Colonic mucosa (tissue), 4 donors: ENCODE data around the gene STOX1. TPM values are rescaled to one million over a fixed set of nuclear protein-coding genes. Genes with fewer than 3 reads are reported as not detected.

Experiments used
- DNase-seq: peaks from one replicate; pipeline ENCODE4 v3.0.0-alpha.2; 2020
- H3K27ac ChIP-seq: fragments of 200-600 bp; one replicate; pipeline ENCODE4 v1.8.0; 2021
- H3K27me3 ChIP-seq: fragments of 200-600 bp; one replicate; pipeline ENCODE4 v1.8.0; 2021
- H3K36me3 ChIP-seq: fragments of 200-600 bp; one replicate; pipeline ENCODE4 v1.8.0; 2021
- H3K4me1 ChIP-seq: fragments of 200-600 bp; one replicate; pipeline ENCODE4 v1.8.0; 2021; ENCODE audit warnings: mild to moderate bottlenecking
- H3K4me3 ChIP-seq: fragments of 200-600 bp; one replicate; pipeline ENCODE4 v1.8.0; 2021
- H3K9ac ChIP-seq, 2 donors: one replicate each; pipeline ENCODE4 v1.7.0; 2013; ENCODE audit warnings: control low read depth in 2 of 2, low read depth in 2 of 2, low read length in 2 of 2
- H3K9me3 ChIP-seq: fragments of 200-600 bp; one replicate; pipeline ENCODE4 v1.8.0; 2021
- intact Hi-C: fragments of 100-400 bp; cut with DNase I; formaldehyde crosslinking; loops from one replicate; pipeline ENCODE4 v1.14.1; 2022
- total RNA-seq, 2 donors: library from RNA; stranded (reverse); fragmentation: NEBNext Ultra II Directional in 1 of 2; extraction: Animal tissue kit (Norgen Biotek cat#: 25700) in 1 of 2; gene quantifications; one replicate each; pipeline ENCODE4 v1.2.1, GENCODE V29; 2021
- TF ChIP-seq, protein P1 (sequence below): fragments of 200-600 bp; IDR thresholded peaks from one replicate; pipeline ENCODE4 v1.8.0; 2022; ENCODE audit warnings: antibody characterized with exemption, mild to moderate bottlenecking
- donor health status: healthy.
- donor health status: DM: no; HTN: no; CAD: no.
- donor health status: DM: no; HTN: no; CAD: no.

Gene STOX1
- total RNA-seq, 2 donors from 2014 or later = 0.74 to 3.2 TPM

DNA sequence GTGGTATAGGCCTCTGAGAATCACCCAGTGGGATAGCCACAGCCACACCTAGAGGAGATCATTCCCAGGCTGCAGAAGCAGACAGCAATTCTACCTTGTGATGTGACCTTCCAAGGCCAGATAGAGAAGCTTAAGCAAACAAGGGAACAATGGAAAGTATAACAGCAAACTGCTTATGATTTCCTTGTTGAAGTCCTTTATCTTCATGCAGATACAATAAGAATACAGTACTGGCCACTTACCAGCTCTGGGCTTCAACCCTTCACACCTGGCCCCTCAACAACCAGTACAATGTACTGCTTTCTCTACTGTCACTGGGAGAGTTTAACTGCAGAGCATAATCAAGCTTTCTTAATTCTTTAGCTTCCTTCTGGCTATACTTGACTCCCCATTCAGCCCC is 51.2 kb downstream of the STOX1 start:
- H3K27ac ChIP-seq = no peak overlapping the region
- no peaks in the 10 kb centered on the region for H3K4me1 ChIP-seq
- intact Hi-C loops = no loop called here
- H3K9ac ChIP-seq = peak overlapping the region in 1 of 2 donors; percentile 7
- H3K36me3 ChIP-seq = no peaks in the 10 kb centered on the region
- peak; percentile 29 for DNase-seq
- TF ChIP-seq, protein P1, sequence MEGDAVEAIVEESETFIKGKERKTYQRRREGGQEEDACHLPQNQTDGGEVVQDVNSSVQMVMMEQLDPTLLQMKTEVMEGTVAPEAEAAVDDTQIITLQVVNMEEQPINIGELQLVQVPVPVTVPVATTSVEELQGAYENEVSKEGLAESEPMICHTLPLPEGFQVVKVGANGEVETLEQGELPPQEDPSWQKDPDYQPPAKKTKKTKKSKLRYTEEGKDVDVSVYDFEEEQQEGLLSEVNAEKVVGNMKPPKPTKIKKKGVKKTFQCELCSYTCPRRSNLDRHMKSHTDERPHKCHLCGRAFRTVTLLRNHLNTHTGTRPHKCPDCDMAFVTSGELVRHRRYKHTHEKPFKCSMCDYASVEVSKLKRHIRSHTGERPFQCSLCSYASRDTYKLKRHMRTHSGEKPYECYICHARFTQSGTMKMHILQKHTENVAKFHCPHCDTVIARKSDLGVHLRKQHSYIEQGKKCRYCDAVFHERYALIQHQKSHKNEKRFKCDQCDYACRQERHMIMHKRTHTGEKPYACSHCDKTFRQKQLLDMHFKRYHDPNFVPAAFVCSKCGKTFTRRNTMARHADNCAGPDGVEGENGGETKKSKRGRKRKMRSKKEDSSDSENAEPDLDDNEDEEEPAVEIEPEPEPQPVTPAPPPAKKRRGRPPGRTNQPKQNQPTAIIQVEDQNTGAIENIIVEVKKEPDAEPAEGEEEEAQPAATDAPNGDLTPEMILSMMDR = no peak
- H3K9me3 ChIP-seq = no peaks in the 10 kb centered on the region
- H3K27me3 ChIP-seq = no peaks in the 10 kb centered on the region
- H3K4me3 ChIP-seq = no peak overlapping the region

DNA sequence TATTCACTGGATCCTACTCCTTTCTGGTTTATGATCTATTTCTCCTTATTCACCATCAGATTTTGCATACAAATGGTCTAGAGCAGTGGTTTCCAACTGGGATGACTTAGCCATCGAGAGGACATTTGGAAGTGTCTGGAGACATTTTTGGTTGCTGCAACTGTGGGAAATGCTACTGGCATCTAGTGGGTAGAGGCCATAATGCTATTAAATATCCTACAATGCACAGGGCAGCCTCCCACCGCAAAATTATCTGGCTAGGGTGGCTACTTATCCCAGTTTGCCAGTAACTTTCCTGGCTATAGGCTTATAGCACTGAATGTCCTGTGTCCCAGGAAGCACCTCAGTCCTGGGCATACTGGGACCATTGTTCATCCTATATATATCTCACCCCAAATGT is 52.3 kb downstream of the STOX1 start:
- Histone ChIP-seq H3K9me3 (no peaks in the 10 kb centered on the region), H3K9ac (no peak overlapping the region), H3K4me1 (no peaks in the 10 kb centered on the region), H3K4me3 (no peak overlapping the region), H3K27ac (no peak overlapping the region), H3K27me3 (no peaks in the 10 kb centered on the region), H3K36me3 (no peaks in the 10 kb centered on the region)
- TF ChIP-seq, protein P1 = no peak
- intact Hi-C loops = no loop called here
- no peak for DNase-seq

DNA sequence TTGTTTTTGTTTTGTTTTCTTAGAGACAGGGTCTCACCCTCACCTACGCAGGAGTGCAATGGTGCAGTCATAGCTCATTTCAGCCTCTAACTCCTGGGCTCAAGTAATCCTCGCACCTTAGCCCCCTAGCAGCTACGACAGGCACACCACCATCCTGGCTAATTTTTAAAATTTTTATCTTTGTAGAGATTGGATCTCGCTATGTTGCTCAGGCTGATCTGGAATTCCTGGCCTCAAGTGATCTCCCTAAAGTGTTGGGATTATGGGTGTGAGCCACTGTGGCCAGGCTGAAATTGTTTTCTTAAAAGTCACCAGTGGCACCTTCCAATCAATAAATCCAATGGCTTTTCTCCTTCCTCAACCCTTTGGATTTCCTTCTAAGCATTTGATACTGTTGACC is 52.9 kb downstream of the STOX1 start:
- H3K4me3 ChIP-seq = no peak overlapping the region
- no peaks in the 10 kb centered on the region for H3K36me3 ChIP-seq

DNA sequence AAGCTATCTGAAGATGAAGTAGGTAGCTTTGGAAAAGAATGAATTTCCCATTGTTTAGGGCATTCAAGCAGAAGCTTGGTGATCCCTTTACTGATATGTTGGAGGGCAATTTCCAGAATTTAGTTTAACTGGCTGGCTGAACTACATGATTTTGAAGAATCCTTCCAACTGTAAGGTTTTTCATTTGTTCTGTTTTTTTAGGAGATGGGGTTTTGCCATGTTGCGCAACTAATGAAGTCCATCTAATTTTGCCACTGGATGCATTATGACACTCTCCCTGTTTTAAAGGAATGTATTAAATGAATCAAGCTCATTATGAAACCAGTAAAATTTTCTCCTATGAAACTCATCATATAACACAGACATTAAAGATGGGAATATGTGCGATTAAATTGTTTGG is 67.7 kb downstream of the STOX1 start:
- H3K27ac ChIP-seq = no peak overlapping the region
- no peaks in the 10 kb centered on the region for H3K27me3 ChIP-seq
- H3K9ac ChIP-seq = no peak overlapping the region
- intact Hi-C loops = loop anchor here (5.0 kb wide), 1 partner anchor 103 kb away; no protein-coding TSS in a partner anchor
- H3K4me3 ChIP-seq = no peak overlapping the region
- no peaks in the 10 kb centered on the region for H3K9me3 ChIP-seq
- H3K36me3 ChIP-seq = no peaks in the 10 kb centered on the region
- no peak for DNase-seq
- TF ChIP-seq, protein P1 = no peak
- H3K4me1 ChIP-seq = no peaks in the 10 kb centered on the region

More for the DNA sequence above, 52.9 kb downstream of the STOX1 start:
- DNase-seq = no peak
- Histone ChIP-seq H3K27me3 (no peaks in the 10 kb centered on the region), H3K27ac (no peak overlapping the region), H3K9ac (no peak overlapping the region), H3K9me3 (no peaks in the 10 kb centered on the region), H3K4me1 (no peaks in the 10 kb centered on the region)
- TF ChIP-seq, protein P1 = no peak
- intact Hi-C loops = no loop called here

DNA sequence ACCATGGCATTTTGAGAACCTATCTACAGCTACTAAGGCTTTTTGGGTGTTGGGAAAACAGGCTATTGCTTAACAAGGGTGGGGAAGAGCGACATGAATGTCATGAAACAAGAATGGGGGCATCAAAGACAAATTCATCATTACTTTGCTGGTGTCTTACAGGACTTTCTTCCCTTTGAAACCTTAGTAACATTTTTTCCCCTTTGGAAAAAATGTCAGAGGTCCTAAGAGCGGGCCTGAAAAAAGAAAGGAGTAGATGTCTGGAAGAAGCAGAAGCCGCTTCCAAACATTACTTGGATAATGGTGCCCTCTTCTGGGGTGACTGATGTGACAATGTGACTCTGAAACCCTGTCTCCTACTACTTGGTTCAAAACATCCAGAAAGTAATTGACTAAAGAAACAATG is 70.0 kb downstream of the STOX1 start:
- no peaks in the 10 kb centered on the region for H3K27me3 ChIP-seq
- no peak overlapping the region for H3K4me3 ChIP-seq
- H3K36me3 ChIP-seq = no peaks in the 10 kb centered on the region
- no peaks in the 10 kb centered on the region for H3K4me1 ChIP-seq
- intact Hi-C loops = loop anchor here (5.0 kb wide), 1 partner anchor 105 kb away; no protein-coding TSS in a partner anchor
- no peak overlapping the region for H3K9ac ChIP-seq
- DNase-seq = peak; percentile 73
- H3K9me3 ChIP-seq = no peaks in the 10 kb centered on the region
- H3K27ac ChIP-seq = no peak overlapping the region
- TF ChIP-seq, protein P1 = no peak
